Panc1 (cell line): ENCODE data around the gene SCGB1D1.

Source experiments
- POLR2AphosphoS5 ChIP-seq: IDR thresholded peaks from 2 replicates; pipeline ENCODE4 v1.6.1; 2012; ENCODE audit warnings: mild to moderate bottlenecking, low read depth, low read length, moderate library complexity
- SIN3A ChIP-seq: IDR thresholded peaks from 2 replicates; pipeline ENCODE4 v1.6.1; 2012; ENCODE audit warnings: low read depth, mild to moderate bottlenecking, low read length, moderate library complexity, borderline replicate concordance; ENCODE audit not compliant: insufficient read depth
- TF ChIP-seq, protein P1 (sequence below): fragments of 450-650 bp; IDR thresholded peaks from 2 replicates; pipeline ENCODE4 v1.5.1; 2017; ENCODE audit warnings: mild to moderate bottlenecking
- TF ChIP-seq, protein P2 (sequence below), 2 experiments: IDR thresholded peaks; 2 replicates each; pipeline ENCODE4 v1.6.1; 2011 to 2012; ENCODE audit warnings: low read depth in 2 of 2, control low read depth in 1 of 2, low read length in 1 of 2, mild to moderate bottlenecking in 1 of 2, moderate library complexity in 1 of 2; ENCODE audit not compliant: insufficient read depth in 1 of 2

DNA sequence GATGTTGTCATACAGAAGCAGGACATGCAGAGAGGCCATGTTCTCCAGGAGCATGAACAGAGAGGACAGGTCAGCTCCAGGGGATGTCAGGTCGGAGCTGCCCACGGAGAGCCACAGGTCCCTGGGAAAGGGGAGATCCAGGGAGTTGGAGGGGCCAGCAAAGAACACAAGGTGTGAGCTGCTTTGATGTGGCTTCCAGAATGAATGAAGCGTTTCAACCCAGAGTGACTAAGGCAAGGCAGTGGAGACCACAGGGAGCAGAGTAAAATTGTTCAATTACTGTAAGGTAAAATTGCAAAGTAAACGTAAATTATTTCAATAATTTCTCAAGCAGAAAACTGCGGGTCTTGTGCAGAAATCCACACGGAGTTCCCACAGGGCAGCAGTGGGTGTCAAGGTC, 12.9 kb downstream of the SCGB1D1 start:
- TF ChIP-seq, protein P1, sequence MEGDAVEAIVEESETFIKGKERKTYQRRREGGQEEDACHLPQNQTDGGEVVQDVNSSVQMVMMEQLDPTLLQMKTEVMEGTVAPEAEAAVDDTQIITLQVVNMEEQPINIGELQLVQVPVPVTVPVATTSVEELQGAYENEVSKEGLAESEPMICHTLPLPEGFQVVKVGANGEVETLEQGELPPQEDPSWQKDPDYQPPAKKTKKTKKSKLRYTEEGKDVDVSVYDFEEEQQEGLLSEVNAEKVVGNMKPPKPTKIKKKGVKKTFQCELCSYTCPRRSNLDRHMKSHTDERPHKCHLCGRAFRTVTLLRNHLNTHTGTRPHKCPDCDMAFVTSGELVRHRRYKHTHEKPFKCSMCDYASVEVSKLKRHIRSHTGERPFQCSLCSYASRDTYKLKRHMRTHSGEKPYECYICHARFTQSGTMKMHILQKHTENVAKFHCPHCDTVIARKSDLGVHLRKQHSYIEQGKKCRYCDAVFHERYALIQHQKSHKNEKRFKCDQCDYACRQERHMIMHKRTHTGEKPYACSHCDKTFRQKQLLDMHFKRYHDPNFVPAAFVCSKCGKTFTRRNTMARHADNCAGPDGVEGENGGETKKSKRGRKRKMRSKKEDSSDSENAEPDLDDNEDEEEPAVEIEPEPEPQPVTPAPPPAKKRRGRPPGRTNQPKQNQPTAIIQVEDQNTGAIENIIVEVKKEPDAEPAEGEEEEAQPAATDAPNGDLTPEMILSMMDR, result no peak
- TF ChIP-seq, protein P2, sequence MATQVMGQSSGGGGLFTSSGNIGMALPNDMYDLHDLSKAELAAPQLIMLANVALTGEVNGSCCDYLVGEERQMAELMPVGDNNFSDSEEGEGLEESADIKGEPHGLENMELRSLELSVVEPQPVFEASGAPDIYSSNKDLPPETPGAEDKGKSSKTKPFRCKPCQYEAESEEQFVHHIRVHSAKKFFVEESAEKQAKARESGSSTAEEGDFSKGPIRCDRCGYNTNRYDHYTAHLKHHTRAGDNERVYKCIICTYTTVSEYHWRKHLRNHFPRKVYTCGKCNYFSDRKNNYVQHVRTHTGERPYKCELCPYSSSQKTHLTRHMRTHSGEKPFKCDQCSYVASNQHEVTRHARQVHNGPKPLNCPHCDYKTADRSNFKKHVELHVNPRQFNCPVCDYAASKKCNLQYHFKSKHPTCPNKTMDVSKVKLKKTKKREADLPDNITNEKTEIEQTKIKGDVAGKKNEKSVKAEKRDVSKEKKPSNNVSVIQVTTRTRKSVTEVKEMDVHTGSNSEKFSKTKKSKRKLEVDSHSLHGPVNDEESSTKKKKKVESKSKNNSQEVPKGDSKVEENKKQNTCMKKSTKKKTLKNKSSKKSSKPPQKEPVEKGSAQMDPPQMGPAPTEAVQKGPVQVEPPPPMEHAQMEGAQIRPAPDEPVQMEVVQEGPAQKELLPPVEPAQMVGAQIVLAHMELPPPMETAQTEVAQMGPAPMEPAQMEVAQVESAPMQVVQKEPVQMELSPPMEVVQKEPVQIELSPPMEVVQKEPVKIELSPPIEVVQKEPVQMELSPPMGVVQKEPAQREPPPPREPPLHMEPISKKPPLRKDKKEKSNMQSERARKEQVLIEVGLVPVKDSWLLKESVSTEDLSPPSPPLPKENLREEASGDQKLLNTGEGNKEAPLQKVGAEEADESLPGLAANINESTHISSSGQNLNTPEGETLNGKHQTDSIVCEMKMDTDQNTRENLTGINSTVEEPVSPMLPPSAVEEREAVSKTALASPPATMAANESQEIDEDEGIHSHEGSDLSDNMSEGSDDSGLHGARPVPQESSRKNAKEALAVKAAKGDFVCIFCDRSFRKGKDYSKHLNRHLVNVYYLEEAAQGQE (IDR thresholded peaks at IDR 0.05; ENCODE audit: insufficient read depth in 1 of 2, low read depth in 2 of 2, low read length in 1 of 2), result no peak
- TF ChIP-seq POLR2AphosphoS5, result no peak
- no peak for TF ChIP-seq SIN3A
